HCT116 (cell line): ENCODE measurements around the gene WFDC5.

Source experiments
- JUND ChIP-seq: IDR thresholded peaks from 2 replicates; pipeline ENCODE4 v1.6.1; 2012
- MAX ChIP-seq: IDR thresholded peaks from 2 replicates; pipeline ENCODE4 v1.6.1; 2012
- POLR2A ChIP-seq: IDR thresholded peaks from 2 replicates; pipeline ENCODE4 v1.7.0; 2011; ENCODE audit warnings: borderline replicate concordance; ENCODE audit not compliant: insufficient read depth, insufficient read length; ENCODE audit errors: extremely low read depth
- POLR2AphosphoS5 ChIP-seq: IDR thresholded peaks from 2 replicates; pipeline ENCODE4 v1.6.1; 2011; ENCODE audit warnings: mild to moderate bottlenecking, low read depth, low read length, moderate library complexity
- RAD21 ChIP-seq: IDR thresholded peaks from 2 replicates; pipeline ENCODE4 v1.6.1; 2012; ENCODE audit warnings: low read depth, mild to moderate bottlenecking
- YY1 ChIP-seq: IDR thresholded peaks from 2 replicates; pipeline ENCODE4 v1.6.1; 2011; ENCODE audit warnings: low read length, low read depth, moderate library complexity, mild to moderate bottlenecking; ENCODE audit not compliant: insufficient replicate concordance; ENCODE audit errors: extremely low read depth
- ZFX ChIP-seq: fragments of 450-650 bp; IDR thresholded peaks from 2 replicates; pipeline ENCODE4 v1.6.1; 2017
- ZNF274 ChIP-seq: fragments of 200-500 bp; sonication (Bioruptor generic); IDR thresholded peaks from 2 replicates; pipeline ENCODE4 v1.6.1; 2014; ENCODE audit warnings: mild to moderate bottlenecking, low read depth, low read length, inconsistent platforms
- TF ChIP-seq, protein P1 (sequence below), 3 experiments: fragments of 200-600 bp in 1 of 3; sonication (generic) in 1 of 3; IDR thresholded peaks in 2 of 3; conservative IDR thresholded peaks in 1 of 3; 2 replicates each; pipeline ENCODE4 v1.5.1; 2012 to 2017; ENCODE audit warnings: low read depth in 2 of 3, low read length in 2 of 3, antibody characterized with exemption in 1 of 3, borderline replicate concordance in 1 of 3, control low read depth in 1 of 3, mild to moderate bottlenecking in 1 of 3, mixed read lengths in 1 of 3, mixed run types in 1 of 3, moderate library complexity in 1 of 3; ENCODE audit not compliant: insufficient read depth in 1 of 3

GRCh38 chr20:45119556-45120266, 4.7 kb upstream of the WFDC5 start:
- TF ChIP-seq, protein P1, sequence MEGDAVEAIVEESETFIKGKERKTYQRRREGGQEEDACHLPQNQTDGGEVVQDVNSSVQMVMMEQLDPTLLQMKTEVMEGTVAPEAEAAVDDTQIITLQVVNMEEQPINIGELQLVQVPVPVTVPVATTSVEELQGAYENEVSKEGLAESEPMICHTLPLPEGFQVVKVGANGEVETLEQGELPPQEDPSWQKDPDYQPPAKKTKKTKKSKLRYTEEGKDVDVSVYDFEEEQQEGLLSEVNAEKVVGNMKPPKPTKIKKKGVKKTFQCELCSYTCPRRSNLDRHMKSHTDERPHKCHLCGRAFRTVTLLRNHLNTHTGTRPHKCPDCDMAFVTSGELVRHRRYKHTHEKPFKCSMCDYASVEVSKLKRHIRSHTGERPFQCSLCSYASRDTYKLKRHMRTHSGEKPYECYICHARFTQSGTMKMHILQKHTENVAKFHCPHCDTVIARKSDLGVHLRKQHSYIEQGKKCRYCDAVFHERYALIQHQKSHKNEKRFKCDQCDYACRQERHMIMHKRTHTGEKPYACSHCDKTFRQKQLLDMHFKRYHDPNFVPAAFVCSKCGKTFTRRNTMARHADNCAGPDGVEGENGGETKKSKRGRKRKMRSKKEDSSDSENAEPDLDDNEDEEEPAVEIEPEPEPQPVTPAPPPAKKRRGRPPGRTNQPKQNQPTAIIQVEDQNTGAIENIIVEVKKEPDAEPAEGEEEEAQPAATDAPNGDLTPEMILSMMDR (IDR thresholded peaks at IDR 0.05 in 2 of 3, conservative IDR thresholded peaks at IDR 0.05 in 1 of 3; ENCODE audit: borderline replicate concordance in 1 of 3, insufficient read depth in 1 of 3, low read depth in 2 of 3, low read length in 2 of 3), result no peak
- TF ChIP-seq RAD21, result no peak
- no peak for TF ChIP-seq POLR2A
- no peak for TF ChIP-seq MAX
- TF ChIP-seq POLR2AphosphoS5, result no peak
- no peak for TF ChIP-seq YY1
- TF ChIP-seq ZFX, result no peak
- TF ChIP-seq JUND, result no peak
- TF ChIP-seq ZNF274, result no peak
